Neutrophil (primary cell): ENCODE measurements around the gene WFDC8.

Source experiments
- H3K27ac ChIP-seq: fragments of 200-600 bp; sonication (generic); 2 replicates; pipeline ENCODE4 v1.5.1; 2016; ENCODE audit warnings: mild to moderate bottlenecking, moderate library complexity
- H3K27me3 ChIP-seq: fragments of 200-600 bp; sonication (generic); 2 replicates; pipeline ENCODE4 v1.6.0; 2016; ENCODE audit warnings: mild to moderate bottlenecking
- H3K36me3 ChIP-seq: fragments of 200-600 bp; sonication (generic); 2 replicates; pipeline ENCODE4 v1.5.1; 2017
- H3K4me1 ChIP-seq, 2 experiments: fragments of 200-600 bp in 1 of 2; sonication (generic) in 1 of 2; 1 replicate in 1 of 2; 2 replicates in 1 of 2; pipeline versions ENCODE4 v1.5.1 to v1.6.1; 2013 to 2016; ENCODE audit warnings: low read depth in 1 of 2, low read length in 1 of 2, mild to moderate bottlenecking in 1 of 2, moderate library complexity in 1 of 2; ENCODE audit not compliant: control insufficient read depth in 1 of 2, insufficient read depth in 1 of 2
- H3K4me3 ChIP-seq, 2 experiments: fragments of 200-600 bp in 1 of 2; sonication (generic) in 1 of 2; 1 replicate in 1 of 2; 2 replicates in 1 of 2; pipeline ENCODE4 v1.5.1; 2013 to 2016; ENCODE audit warnings: low read depth in 1 of 2, low read length in 1 of 2, mild to moderate bottlenecking in 1 of 2, moderate library complexity in 1 of 2
- H3K9me3 ChIP-seq: fragments of 200-600 bp; sonication (generic); 2 replicates; pipeline ENCODE4 v1.5.1; 2016
- TF ChIP-seq, protein P1 (sequence below): fragments of 200-600 bp; sonication (generic); IDR thresholded peaks from 2 replicates; pipeline ENCODE4 v1.5.1; 2016; ENCODE audit warnings: antibody characterized with exemption

The WFDC8 gene

DNA sequence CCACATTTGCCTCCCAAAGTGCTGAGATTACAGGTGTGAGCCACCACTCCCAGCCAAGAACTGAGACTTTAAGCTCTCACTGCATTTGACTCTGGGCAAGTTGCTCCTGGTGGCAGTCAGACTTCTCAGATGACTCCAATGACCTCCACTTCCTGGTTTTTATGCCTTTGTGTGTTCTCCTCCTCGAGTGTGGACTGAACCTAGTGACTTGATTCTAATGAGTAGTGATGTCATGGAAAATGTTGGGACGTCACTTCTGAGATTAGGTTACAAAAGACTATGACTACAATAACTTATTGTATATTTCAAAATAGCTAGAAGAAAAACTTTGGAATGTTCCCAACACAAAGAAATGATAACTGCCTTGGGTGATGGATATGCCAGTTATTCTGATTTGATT is 75.7 kb downstream of the WFDC8 start:
- TF ChIP-seq, protein P1, sequence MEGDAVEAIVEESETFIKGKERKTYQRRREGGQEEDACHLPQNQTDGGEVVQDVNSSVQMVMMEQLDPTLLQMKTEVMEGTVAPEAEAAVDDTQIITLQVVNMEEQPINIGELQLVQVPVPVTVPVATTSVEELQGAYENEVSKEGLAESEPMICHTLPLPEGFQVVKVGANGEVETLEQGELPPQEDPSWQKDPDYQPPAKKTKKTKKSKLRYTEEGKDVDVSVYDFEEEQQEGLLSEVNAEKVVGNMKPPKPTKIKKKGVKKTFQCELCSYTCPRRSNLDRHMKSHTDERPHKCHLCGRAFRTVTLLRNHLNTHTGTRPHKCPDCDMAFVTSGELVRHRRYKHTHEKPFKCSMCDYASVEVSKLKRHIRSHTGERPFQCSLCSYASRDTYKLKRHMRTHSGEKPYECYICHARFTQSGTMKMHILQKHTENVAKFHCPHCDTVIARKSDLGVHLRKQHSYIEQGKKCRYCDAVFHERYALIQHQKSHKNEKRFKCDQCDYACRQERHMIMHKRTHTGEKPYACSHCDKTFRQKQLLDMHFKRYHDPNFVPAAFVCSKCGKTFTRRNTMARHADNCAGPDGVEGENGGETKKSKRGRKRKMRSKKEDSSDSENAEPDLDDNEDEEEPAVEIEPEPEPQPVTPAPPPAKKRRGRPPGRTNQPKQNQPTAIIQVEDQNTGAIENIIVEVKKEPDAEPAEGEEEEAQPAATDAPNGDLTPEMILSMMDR = no peak
- H3K36me3 ChIP-seq = no peaks in the 10 kb centered on the region
- no peak overlapping the region for H3K4me3 ChIP-seq
- no peaks in the 10 kb centered on the region for H3K9me3 ChIP-seq
- peaks cover 67% of the 10 kb centered on the region for H3K27me3 ChIP-seq
- H3K27ac ChIP-seq = no peak overlapping the region
- H3K4me1 ChIP-seq = no peaks in the 10 kb centered on the region

DNA sequence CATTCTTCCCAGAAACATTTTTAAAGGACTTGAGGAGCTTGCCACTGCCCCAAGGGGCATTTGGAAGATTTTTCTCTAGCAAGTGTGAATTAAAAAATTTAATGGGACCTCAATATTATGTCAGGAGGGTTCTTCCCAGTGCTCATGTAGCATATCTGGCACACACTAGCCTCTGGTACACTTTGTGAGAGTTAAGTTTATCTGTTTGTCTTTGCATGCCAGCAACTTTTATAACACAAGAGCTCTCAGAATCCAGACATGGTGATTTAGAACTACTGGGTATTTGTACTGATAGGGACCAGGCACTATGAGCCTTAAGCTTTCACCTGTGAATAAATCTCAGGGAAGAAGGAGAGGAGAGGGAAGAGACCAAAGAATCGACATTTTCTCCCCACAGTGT is 76.5 kb downstream of the WFDC8 start:
- H3K27me3 ChIP-seq = peaks cover 61% of the 10 kb centered on the region
- no peak overlapping the region for H3K27ac ChIP-seq
- TF ChIP-seq, protein P1 = no peak

More for the DNA sequence above, 76.5 kb downstream of the WFDC8 start:
- Histone ChIP-seq H3K4me3 (no peak overlapping the region), H3K4me1 (no peaks in the 10 kb centered on the region), H3K36me3 (no peaks in the 10 kb centered on the region), H3K9me3 (no peaks in the 10 kb centered on the region)
